Measurements from ENCODE around the gene KAT2B.
"Not testable (repeated sequence)": the region's sequence is repeated elsewhere in the genome, so short reads cannot be mapped to it uniquely, and the experiment has no call there.

Gene KAT2B

GRCh38 chr3:20041197-20041780 lies 1.0 kb downstream of the KAT2B start:
- DNase-seq (ENCODE audit: extremely low read depth in 1 of 2, low read depth in 1 of 2), result peak; percentile 44 to 64

- DNase-seq (ENCODE audit: extremely low read depth in 1 of 2, low read depth in 1 of 2), result no peak
Observed at GRCh38 chr3:20042331-20042730, 2.1 kb downstream of the KAT2B start.

GRCh38 chr3:20043396-20043795 lies 3.1 kb downstream of the KAT2B start:
- peak in 1 of 2 donors; percentile 24 for DNase-seq (ENCODE audit: extremely low read depth in 1 of 2, low read depth in 1 of 2)

GRCh38 chr3:20043825-20044224 lies 3.6 kb downstream of the KAT2B start:
- DNase-seq (ENCODE audit: extremely low read depth in 1 of 2, low read depth in 1 of 2), result no peak

- DNase-seq (ENCODE audit: extremely low read depth in 1 of 2, low read depth in 1 of 2), result not testable (repeated sequence)
Observed at GRCh38 chr3:20045141-20045540, 4.9 kb downstream of the KAT2B start.

GRCh38 chr3:20046556-20046955 lies 6.3 kb downstream of the KAT2B start:
- no peak for DNase-seq (ENCODE audit: extremely low read depth in 1 of 2, low read depth in 1 of 2)

GRCh38 chr3:20047341-20047779 lies 7.1 kb downstream of the KAT2B start:
- DNase-seq (ENCODE audit: extremely low read depth in 1 of 2, low read depth in 1 of 2), result no peak

- no peak for DNase-seq (ENCODE audit: extremely low read depth in 1 of 2, low read depth in 1 of 2)
Observed at GRCh38 chr3:20047976-20048883, 8.0 kb downstream of the KAT2B start.

GRCh38 chr3:20051123-20051806 lies 11.0 kb downstream of the KAT2B start:
- DNase-seq (ENCODE audit: extremely low read depth in 1 of 2, low read depth in 1 of 2), result no peak

- no peak for DNase-seq (ENCODE audit: extremely low read depth in 1 of 2, low read depth in 1 of 2)
Observed at GRCh38 chr3:20052851-20053250, 12.6 kb downstream of the KAT2B start.

- DNase-seq (ENCODE audit: extremely low read depth in 1 of 2, low read depth in 1 of 2), result peak in 1 of 2 donors; percentile 40
Observed at GRCh38 chr3:20054549-20054987, 14.3 kb downstream of the KAT2B start.

GRCh38 chr3:20055020-20055775 lies 15.0 kb downstream of the KAT2B start:
- DNase-seq (ENCODE audit: extremely low read depth in 1 of 2, low read depth in 1 of 2), result no peak

GRCh38 chr3:20055842-20056241 lies 15.6 kb downstream of the KAT2B start:
- DNase-seq (ENCODE audit: extremely low read depth in 1 of 2, low read depth in 1 of 2), result no peak

GRCh38 chr3:20056725-20057611 lies 16.7 kb downstream of the KAT2B start:
- no peak for DNase-seq (ENCODE audit: extremely low read depth in 1 of 2, low read depth in 1 of 2)

- no peak for DNase-seq (ENCODE audit: extremely low read depth in 1 of 2, low read depth in 1 of 2)
Observed at GRCh38 chr3:20057612-20058180, 17.4 kb downstream of the KAT2B start.

GRCh38 chr3:20059929-20060328 lies 19.7 kb downstream of the KAT2B start:
- no peak for DNase-seq (ENCODE audit: extremely low read depth in 1 of 2, low read depth in 1 of 2)

- DNase-seq (ENCODE audit: extremely low read depth in 1 of 2, low read depth in 1 of 2), result no peak
Observed at GRCh38 chr3:20060974-20061685, 20.9 kb downstream of the KAT2B start.

GRCh38 chr3:20062996-20063395 lies 22.8 kb downstream of the KAT2B start:
- no peak for DNase-seq (ENCODE audit: extremely low read depth in 1 of 2, low read depth in 1 of 2)

GRCh38 chr3:20064387-20064786 lies 24.1 kb downstream of the KAT2B start:
- DNase-seq (ENCODE audit: extremely low read depth in 1 of 2, low read depth in 1 of 2), result no peak
